ENCODE data around the gene HSD17B14. TPM values are rescaled to one million over a fixed set of nuclear protein-coding genes. Genes with fewer than 3 reads are reported as not detected.

The HSD17B14 gene
- total and polyA plus RNA-seq, 9 of the 15 experiments (the other 6 are each of a cell fraction or from before 2014, with no cell fraction given) = 0.16 TPM; not detected in 8

GRCh38 chr19:48795055-48795684, 41.1 kb downstream of the HSD17B14 start (continued):
- no peak for TF ChIP-seq MIER1 (IDR thresholded peaks at IDR 0.05; ENCODE audit: low read depth)
- TF ChIP-seq FOXJ3 (CRISPR knock-in tag; IDR thresholded peaks at IDR 0.05) = no peak
- TF ChIP-seq SMAD3 (CRISPR knock-in tag; conservative IDR thresholded peaks at IDR 0.05) = 0 out of 2 replicates have a peak, but pooled peaks have one; percentile 50
- no peak for TF ChIP-seq SRSF1 (IDR thresholded peaks at IDR 0.05; ENCODE audit: low read depth, low read length)
- no peak; the same call in 1 of the 2 replicates for TF ChIP-seq RREB1 (CRISPR knock-in tag; IDR thresholded peaks at IDR 0.05)
- peak; percentile 83; the same call in 1 of the 2 replicates for TF ChIP-seq NR1H2 (CRISPR knock-in tag; IDR thresholded peaks at IDR 0.05)
- no peak for TF ChIP-seq PML (IDR thresholded peaks at IDR 0.05; ENCODE audit: low read length)
- TF ChIP-seq PKNOX1 (IDR thresholded peaks at IDR 0.05) = no peak
- peak; percentile 56 for TF ChIP-seq RBFOX2 (IDR thresholded peaks at IDR 0.05; ENCODE audit: low read depth, low read length)
- no peak for TF ChIP-seq ARNT (IDR thresholded peaks at IDR 0.05)
- TF ChIP-seq FUS (optimal IDR thresholded peaks at IDR 0.05; ENCODE audit: low read depth, low read length) = no peak
- TF ChIP-seq ZNF232 (CRISPR knock-in tag; IDR thresholded peaks at IDR 0.05) = no peak
- TF ChIP-seq ETS1 (conservative IDR thresholded peaks at IDR 0.05; ENCODE audit: control insufficient read depth, low read depth, low read length) = peak; percentile 100
- 0 out of 4 replicates have a peak, but pooled peaks of 1 of the 2 experiments have one; percentile 42 for TF ChIP-seq BCLAF1 (IDR thresholded peaks at IDR 0.05; ENCODE audit: borderline replicate concordance in 1 of 2, control insufficient read depth in 1 of 2, low read depth in 2 of 2, low read length in 1 of 2)
- no peak for TF ChIP-seq FOS (IDR thresholded peaks at IDR 0.05; ENCODE audit: extremely low read depth, insufficient read length)
- peak; percentile 88 for TF ChIP-seq TARDBP (IDR thresholded peaks at IDR 0.05)
- TF ChIP-seq ZNF274 (IDR thresholded peaks at IDR 0.05; ENCODE audit: borderline replicate concordance, low read depth, low read length) = no peak
- TF ChIP-seq SMARCA5 (IDR thresholded peaks at IDR 0.05) = no peak

Data from K562 (cell line).